RPMI8226 (cell line): Measurements from ENCODE around the gene TDRD12.
A peak's percentile ranks its signal among the peaks of the same experiment; 100 is the strongest.
"Not testable (repeated sequence)": the region's sequence is repeated elsewhere in the genome, so short reads cannot be mapped to it uniquely, and the experiment has no call there.

Experiments used
- DNase-seq: peaks from one replicate; pipeline ENCODE4 v3.0.0-alpha.2; 2015

TDRD12 gene

DNA sequence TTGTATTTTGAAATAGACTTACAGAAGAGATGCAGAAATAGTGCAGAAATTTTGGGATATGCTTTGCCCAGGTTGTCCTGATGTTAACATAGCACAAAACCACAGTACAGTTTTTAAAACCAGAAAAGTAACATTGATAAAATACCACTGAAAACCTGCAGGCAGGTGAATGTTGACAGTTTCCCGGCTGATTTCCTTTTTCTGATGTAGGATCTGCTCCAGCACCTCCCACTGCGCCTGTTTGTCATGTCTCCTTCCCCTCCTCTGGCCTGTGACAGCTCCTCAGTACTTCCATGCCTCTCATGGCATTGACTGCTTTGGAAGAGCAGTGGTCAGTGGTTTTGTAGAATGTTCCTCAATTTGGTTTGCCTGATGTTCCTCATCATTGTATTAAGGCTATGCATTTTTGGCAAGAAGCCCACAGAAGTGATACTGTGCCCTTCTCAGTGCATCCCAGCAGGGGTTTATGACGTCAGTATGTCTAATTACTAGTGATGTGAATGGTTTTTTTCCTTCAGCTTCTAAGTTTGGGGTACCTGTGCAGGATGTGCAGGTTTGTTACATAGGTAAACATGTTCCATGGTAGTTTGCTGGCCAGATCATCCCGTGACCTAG is 31.0 kb downstream of the TDRD12 start:
- peak; percentile 66 for DNase-seq

DNA sequence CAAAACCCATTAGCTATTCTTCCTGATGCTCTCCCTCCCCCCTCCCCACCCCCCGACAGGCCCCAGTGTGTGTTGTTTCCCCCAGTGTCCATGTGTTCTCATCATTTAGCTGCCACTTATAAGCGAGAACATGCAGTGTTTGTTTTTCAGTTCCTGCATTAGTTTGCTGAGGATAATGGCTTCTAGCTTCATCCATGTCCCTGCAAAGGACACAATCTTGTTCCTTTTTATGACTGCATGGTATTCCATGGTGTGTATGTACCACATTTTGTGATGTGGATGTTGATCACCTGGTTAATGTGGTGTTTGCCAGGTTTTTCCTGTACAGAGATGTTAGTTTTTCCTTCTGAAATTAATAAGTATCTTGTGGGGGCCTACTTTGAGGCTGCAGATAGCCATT is 31.5 kb downstream of the TDRD12 start:
- no peak for DNase-seq

- no peak for DNase-seq
Measured at GRCh38 chr19:32757189-32757588, 37.6 kb downstream of the TDRD12 start.

DNA sequence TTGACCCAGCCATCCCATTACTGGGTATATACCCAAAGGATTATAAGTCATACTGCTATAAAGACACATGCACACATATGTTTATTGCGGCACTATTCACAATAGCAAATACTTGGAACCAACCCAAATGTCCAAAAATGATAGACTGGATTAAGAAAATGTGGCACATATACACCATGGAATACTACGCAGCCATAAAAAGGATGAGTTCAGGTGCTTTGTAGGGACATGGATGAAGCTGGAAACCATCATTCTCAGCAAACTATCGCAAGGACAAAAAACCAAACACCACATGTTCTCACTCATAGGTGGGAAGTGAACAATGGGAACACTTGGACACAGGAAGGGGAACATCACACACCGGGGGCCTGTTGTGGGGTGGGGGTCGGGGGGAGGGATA is 45.8 kb downstream of the TDRD12 start:
- DNase-seq, result not testable (repeated sequence)

DNA sequence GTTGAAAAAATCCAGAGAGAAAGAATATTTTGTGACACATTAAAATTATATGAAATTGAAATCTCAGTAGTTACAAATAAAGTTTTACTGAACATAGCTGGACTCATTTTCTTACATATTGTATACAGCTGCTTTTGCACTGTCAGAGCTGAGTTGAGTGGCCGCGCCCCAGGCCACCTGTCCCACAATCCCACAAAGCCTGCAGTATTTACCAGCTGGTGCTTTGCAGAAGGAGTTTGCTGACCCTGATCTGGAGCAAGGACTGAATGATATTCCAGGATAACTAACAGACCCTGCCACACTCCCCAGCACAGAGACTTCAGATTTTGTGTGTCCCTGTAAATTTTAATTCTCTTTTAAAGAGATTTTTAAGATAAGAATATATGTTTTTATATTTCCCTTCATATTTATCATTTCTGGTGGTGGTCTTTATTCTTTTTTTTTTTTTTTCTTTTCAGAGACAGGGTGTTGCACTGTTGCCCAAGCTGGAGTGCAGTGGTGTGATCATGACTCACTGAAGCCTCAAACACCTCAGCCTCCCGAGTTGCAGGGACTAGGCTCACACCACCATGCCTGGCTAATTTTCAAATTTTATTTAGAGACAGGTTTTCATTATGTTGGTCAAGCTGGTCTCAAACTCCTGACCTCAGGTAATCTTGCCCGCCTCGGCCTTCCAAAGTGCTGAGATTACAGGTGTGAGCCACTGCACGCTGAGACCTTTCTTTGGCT is 48.5 kb downstream of the TDRD12 start:
- no peak for DNase-seq

DNA sequence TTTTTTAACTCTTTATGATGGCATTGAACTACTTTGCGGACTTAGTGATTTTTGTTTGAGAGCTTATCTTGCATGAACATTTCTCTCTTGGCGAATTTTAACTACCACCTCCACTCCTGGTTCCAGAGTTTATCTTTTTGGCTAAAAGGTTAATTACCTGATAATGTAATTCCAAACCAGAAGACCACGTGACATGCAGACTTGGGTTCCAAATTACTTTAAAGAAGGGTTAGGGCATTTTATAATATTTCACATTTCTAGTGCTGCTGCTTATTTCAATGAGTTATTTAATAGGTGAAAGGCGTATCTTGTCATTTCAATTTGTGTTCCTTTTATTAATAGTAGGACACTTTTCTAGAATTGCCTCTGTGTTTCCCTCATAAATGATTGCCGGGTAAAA is 52.0 kb downstream of the TDRD12 start:
- no peak for DNase-seq

GRCh38 chr19:32773126-32773525 is 53.6 kb downstream of the TDRD12 start:
- DNase-seq, result no peak

- DNase-seq, result no peak
Measured at GRCh38 chr19:32779082-32779481, 59.5 kb downstream of the TDRD12 start.

DNA sequence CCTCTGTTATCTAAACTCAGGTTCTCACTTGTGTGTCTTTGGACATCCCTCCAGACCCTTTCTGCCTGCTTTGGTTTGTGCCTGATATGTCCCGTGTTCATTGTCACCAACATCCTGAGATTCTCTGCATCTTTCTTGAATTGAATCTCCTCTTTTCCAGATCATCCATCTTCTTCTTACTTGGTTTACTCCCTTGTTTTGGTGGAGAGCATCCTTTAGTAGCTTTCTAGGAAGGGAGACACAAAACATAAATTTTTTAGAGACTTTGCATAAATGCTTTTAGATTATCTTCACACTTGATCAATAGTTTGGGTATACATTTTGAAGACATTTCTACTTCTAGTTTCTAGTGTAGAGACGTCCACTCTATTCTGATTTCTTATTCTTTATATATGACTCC is 61.7 kb downstream of the TDRD12 start:
- DNase-seq, result no peak

GRCh38 chr19:32782089-32782488 is 62.5 kb downstream of the TDRD12 start:
- not testable (repeated sequence) for DNase-seq

GRCh38 chr19:32787161-32787813 is 67.7 kb downstream of the TDRD12 start:
- DNase-seq, result not testable (repeated sequence)

DNA sequence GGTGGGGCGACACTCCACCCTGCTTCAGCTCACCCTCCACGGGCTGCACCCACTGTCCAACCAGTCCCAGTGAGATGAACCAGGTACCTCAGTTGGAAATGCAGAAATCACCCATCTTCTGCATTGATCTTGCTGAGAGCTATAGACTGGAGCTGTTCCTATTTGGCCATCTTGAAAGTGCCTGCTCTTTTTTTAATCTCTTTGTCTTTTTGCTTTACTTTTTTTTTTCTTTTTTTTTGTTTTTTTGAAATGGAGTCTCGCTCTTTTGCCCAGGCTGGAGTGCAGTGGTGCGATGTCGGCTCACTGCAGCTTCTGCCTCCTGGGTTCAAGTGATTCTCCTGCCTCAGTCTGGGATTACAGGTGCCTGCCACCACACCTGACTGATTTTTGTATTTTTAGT is 68.3 kb downstream of the TDRD12 start:
- DNase-seq, result not testable (repeated sequence)

GRCh38 chr19:32789429-32789828 is 69.9 kb downstream of the TDRD12 start:
- no peak for DNase-seq

DNA sequence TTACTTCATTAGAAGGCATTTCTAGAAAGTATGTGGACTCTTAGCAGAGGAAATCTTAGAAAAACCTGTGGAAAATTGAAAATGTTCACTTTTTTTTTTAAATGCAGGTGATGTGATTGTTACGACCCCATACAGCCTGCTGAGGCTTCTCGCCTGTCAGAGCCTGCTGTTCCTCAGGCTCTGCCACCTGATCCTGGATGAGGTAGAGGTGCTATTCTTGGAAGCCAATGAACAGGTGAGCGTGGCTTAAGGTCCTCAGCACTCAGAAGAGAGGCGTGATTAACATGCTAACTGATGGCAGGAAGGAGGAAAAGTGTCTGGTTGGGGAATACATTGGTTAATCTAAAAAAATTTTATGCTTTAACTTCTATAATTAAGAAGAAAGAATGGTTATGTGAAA is 78.6 kb downstream of the TDRD12 start:
- no peak for DNase-seq

GRCh38 chr19:32800191-32800590 is 80.6 kb downstream of the TDRD12 start:
- no peak for DNase-seq

DNA sequence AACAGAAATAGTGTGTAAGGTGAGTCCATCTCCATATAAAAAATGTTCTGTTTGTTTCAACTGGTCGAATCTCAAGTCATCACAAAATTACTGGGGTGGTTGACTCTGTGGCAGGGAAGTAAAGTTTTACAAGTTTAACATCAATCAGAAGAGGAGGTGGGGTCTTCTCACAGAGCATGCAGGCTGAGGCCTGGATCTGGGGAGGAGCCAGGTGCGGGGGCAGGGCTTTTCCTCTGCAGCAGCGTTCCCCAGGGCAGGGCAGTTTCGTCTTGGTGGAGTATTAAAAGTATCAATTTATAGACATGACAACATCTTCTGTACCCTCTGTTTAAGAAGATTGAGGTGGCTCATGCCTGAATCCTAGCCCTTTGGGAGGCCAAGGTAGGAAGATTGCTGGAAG is 81.2 kb downstream of the TDRD12 start:
- DNase-seq, result no peak

GRCh38 chr19:32802840-32803239 is 83.3 kb downstream of the TDRD12 start:
- no peak for DNase-seq

DNA sequence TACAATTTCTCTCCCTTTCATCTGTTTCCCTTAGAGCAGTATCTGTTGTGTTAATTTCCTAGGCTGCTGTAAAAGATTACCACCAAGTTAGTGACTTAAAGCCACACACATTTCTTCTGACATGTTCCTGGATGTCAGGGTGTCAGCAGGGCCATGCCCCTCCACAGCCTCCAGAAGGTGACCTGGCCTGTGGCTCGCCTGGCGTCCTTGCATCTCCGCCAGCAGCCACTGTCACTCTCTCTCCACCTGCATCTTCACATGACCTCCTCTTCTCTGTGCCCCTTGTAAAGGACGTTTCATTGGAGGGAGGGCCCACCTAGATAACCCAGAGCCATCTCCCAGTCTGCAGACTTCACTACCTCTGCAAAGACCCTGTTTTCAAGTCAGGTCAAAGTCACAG is 88.7 kb downstream of the TDRD12 start:
- DNase-seq, result no peak

GRCh38 chr19:32809254-32809653 is 89.7 kb downstream of the TDRD12 start:
- peak; percentile 50 for DNase-seq

DNA sequence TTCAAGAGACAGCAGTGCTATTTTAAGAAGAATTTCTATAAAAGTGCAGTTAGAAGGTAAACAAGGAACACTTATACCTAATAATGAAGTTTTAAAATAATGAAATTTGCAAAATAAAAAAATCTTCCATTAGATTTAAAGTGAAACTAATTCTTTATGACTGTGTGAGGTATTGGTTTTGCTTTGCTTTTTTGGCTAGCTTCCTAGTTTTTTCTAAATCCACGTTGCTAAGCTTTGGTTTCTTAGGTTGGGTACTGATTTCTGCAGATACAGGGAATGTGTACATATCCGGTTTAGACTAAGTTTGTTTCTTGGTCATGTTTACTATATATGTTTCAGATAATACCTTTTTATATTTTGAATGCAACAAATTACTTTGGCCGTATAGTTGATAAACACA is 90.2 kb downstream of the TDRD12 start:
- peak; percentile 54 for DNase-seq

DNA sequence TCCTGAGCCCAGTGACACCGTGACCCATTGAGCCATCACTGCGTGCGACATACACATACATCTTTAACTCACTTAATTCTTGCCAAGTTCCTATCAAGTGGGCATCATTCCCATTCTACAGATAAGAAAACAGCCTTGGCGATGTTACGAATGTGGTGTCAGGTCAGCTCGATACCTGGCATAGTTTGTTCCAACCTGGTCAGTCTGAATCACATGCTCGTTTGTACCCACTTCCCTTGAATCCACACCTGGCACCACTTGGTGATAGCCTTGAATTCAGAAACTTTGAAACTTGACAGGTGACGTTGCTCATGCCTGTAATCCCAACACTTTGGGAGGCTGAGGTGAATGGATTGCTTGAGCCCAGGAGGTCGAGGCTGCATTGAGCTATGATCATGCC is 90.9 kb downstream of the TDRD12 start:
- DNase-seq, result no peak

- DNase-seq, result no peak
Measured at GRCh38 chr19:32811151-32811550, 91.6 kb downstream of the TDRD12 start.

- DNase-seq, result no peak
Measured at GRCh38 chr19:32812036-32812435, 92.5 kb downstream of the TDRD12 start.

- no peak for DNase-seq
Measured at GRCh38 chr19:32812571-32812970, 93.0 kb downstream of the TDRD12 start.
